Neural cell (in vitro differentiated cells): ENCODE data around the gene NUP98. TPM values are rescaled to one million over a fixed set of nuclear protein-coding genes. Genes with fewer than 3 reads are reported as not detected.

Experiments used
- H2AFZ ChIP-seq: fragments of 200-600, 300-800 bp; sonication (generic), shearing (Covaris generic); 2 replicates; pipeline ENCODE4 v1.6.0; 2014; ENCODE audit warnings: low read depth, mild to moderate bottlenecking, antibody characterized with exemption, low read length, moderate library complexity
- H3F3A ChIP-seq: fragments of 200-600 bp; shearing (Covaris generic); 2 replicates; pipeline ENCODE4 v1.6.1; 2016; ENCODE audit warnings: mild to moderate bottlenecking, moderate library complexity, mixed read lengths, antibody characterized with exemption, low read length; ENCODE audit not compliant: insufficient read depth, poor library complexity, severe bottlenecking
- H3K27ac ChIP-seq: fragments of 200-600, 300-800 bp; sonication (generic), shearing (Covaris generic); 2 replicates; pipeline ENCODE4 v1.5.1; 2014; ENCODE audit warnings: mild to moderate bottlenecking, low read length, moderate library complexity
- H3K27me3 ChIP-seq: fragments of 300-800, 200-600 bp; sonication (generic), shearing (Covaris generic); 2 replicates; pipeline ENCODE4 v1.6.0; 2014; ENCODE audit warnings: mild to moderate bottlenecking, low read depth, low read length, moderate library complexity; ENCODE audit not compliant: insufficient read depth
- H3K36me3 ChIP-seq: fragments of 300-800, 200-600 bp; sonication (generic), shearing (Covaris generic); 2 replicates; pipeline ENCODE4 v1.5.1; 2014; ENCODE audit warnings: mild to moderate bottlenecking, antibody characterized with exemption, low read length, moderate library complexity; ENCODE audit not compliant: insufficient read depth
- H3K4me2 ChIP-seq: fragments of 300-800, 200-600 bp; sonication (generic), shearing (Covaris generic); 2 replicates; pipeline ENCODE4 v1.6.0; 2014; ENCODE audit warnings: mild to moderate bottlenecking, low read length
- H3K4me3 ChIP-seq: fragments of 300-800, 200-600 bp; sonication (generic), shearing (Covaris generic); 2 replicates; pipeline ENCODE4 v1.5.1; 2014; ENCODE audit warnings: mild to moderate bottlenecking, low read length, moderate library complexity
- H3K79me2 ChIP-seq: fragments of 200-600 bp; shearing (Covaris generic); replicated peaks from 2 replicates; pipeline ENCODE4 v1.6.0; 2014; ENCODE audit warnings: mild to moderate bottlenecking, low read length, moderate library complexity; ENCODE audit not compliant: insufficient read depth
- H3K9ac ChIP-seq: fragments of 300-800, 200-600 bp; sonication (generic), shearing (Covaris generic); 2 replicates; pipeline ENCODE4 v1.6.1; 2016; ENCODE audit warnings: mild to moderate bottlenecking, low read length, mixed read lengths
- H3K9me2 ChIP-seq: fragments of 200-600 bp; shearing (Covaris generic); 2 replicates; pipeline ENCODE4 v1.6.1; 2016; ENCODE audit warnings: mild to moderate bottlenecking, low read length, mixed read lengths; ENCODE audit not compliant: insufficient read depth
- H3K9me3 ChIP-seq: fragments of 200-600, 300-800 bp; sonication (generic), shearing (Covaris generic); 2 replicates; pipeline ENCODE4 v1.6.1; 2016; ENCODE audit warnings: mild to moderate bottlenecking, mixed run types, low read length, moderate library complexity, mixed read lengths
- H4K20me1 ChIP-seq: fragments of 200-600 bp; shearing (Covaris generic); 2 replicates; pipeline ENCODE4 v1.6.1; 2016; ENCODE audit warnings: mild to moderate bottlenecking, mixed run types; ENCODE audit not compliant: insufficient read depth
- CTCF ChIP-seq: fragments of 450-650 bp; IDR thresholded peaks from 2 replicates; pipeline ENCODE4 v1.5.1; 2014; ENCODE audit warnings: antibody characterized with exemption, mild to moderate bottlenecking, moderate library complexity; ENCODE audit not compliant: poor library complexity, severe bottlenecking
- EP300 ChIP-seq: fragments of 450-650 bp; conservative IDR thresholded peaks from 2 replicates; pipeline ENCODE4 v1.6.1; 2014; ENCODE audit warnings: antibody characterized with exemption, mild to moderate bottlenecking, moderate library complexity; ENCODE audit not compliant: poor library complexity, severe bottlenecking
- EZH2 ChIP-seq: fragments of 200-600, 300-800 bp; shearing (Covaris generic), sonication (generic); IDR thresholded peaks from 2 replicates; pipeline ENCODE4 v1.6.1; 2014; ENCODE audit warnings: antibody characterized with exemption, low read length, borderline replicate concordance, mild to moderate bottlenecking; ENCODE audit not compliant: insufficient read depth, poor library complexity, severe bottlenecking
- MXI1 ChIP-seq: fragments of 450-650 bp; conservative IDR thresholded peaks from 2 replicates; pipeline ENCODE4 v1.6.1; 2014; ENCODE audit warnings: antibody characterized with exemption, mild to moderate bottlenecking; ENCODE audit not compliant: poor library complexity, severe bottlenecking
- POLR2AphosphoS5 ChIP-seq: IDR thresholded peaks from 2 replicates; pipeline ENCODE4 v1.6.1; 2012
- RAD21 ChIP-seq: fragments of 450-650 bp; conservative IDR thresholded peaks from 2 replicates; pipeline ENCODE4 v1.6.1; 2014; ENCODE audit warnings: antibody characterized with exemption, mild to moderate bottlenecking, moderate library complexity
- SMC3 ChIP-seq: fragments of 450-650 bp; conservative IDR thresholded peaks from 2 replicates; pipeline ENCODE4 v1.6.1; 2014; ENCODE audit warnings: antibody characterized with exemption, mild to moderate bottlenecking, moderate library complexity; ENCODE audit not compliant: poor library complexity
- TAF1 ChIP-seq: IDR thresholded peaks from 2 replicates; pipeline ENCODE4 v1.6.1; 2012; ENCODE audit warnings: low read depth
- polyA plus RNA-seq: library from polyadenylated mRNA; depleted of rRNA; stranded (reverse); fragments of >200 nt; gene quantifications from 2 replicates; pipeline ENCODE4 v1.2.3, GENCODE V29; 2014
- TF ChIP-seq, protein P1 (sequence below): IDR thresholded peaks from 2 replicates; pipeline ENCODE4 v1.6.1; 2012; ENCODE audit warnings: borderline replicate concordance

Gene NUP98
- polyA plus RNA-seq, 1 donor from 2014 or later, result 28.9 TPM

DNA sequence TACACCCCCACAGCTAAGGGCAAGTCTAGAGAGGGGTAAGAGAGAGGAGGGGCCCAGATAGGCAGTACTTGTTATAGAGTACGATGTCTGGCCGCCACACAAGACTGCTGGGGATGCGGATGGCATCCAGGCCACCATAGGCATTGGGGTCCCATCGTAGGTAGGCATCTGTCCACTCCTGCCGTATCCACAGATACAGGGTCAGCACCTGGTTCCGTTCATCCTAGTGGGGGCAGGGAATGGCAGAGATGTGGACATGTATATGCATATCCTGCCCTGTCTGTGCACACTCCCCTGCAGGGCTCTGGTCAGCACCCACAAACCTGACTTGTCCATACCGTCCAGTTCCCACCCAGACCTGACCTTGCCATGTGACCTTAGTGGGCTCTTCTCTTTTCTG lies 128.2 kb downstream of the NUP98 start:
- no peak for TF ChIP-seq EZH2
- TF ChIP-seq, protein P1, sequence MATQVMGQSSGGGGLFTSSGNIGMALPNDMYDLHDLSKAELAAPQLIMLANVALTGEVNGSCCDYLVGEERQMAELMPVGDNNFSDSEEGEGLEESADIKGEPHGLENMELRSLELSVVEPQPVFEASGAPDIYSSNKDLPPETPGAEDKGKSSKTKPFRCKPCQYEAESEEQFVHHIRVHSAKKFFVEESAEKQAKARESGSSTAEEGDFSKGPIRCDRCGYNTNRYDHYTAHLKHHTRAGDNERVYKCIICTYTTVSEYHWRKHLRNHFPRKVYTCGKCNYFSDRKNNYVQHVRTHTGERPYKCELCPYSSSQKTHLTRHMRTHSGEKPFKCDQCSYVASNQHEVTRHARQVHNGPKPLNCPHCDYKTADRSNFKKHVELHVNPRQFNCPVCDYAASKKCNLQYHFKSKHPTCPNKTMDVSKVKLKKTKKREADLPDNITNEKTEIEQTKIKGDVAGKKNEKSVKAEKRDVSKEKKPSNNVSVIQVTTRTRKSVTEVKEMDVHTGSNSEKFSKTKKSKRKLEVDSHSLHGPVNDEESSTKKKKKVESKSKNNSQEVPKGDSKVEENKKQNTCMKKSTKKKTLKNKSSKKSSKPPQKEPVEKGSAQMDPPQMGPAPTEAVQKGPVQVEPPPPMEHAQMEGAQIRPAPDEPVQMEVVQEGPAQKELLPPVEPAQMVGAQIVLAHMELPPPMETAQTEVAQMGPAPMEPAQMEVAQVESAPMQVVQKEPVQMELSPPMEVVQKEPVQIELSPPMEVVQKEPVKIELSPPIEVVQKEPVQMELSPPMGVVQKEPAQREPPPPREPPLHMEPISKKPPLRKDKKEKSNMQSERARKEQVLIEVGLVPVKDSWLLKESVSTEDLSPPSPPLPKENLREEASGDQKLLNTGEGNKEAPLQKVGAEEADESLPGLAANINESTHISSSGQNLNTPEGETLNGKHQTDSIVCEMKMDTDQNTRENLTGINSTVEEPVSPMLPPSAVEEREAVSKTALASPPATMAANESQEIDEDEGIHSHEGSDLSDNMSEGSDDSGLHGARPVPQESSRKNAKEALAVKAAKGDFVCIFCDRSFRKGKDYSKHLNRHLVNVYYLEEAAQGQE, result no peak
- TF ChIP-seq EP300, result no peak
- no peak for TF ChIP-seq RAD21
- no peak for TF ChIP-seq SMC3
- no peak for TF ChIP-seq POLR2AphosphoS5
- TF ChIP-seq TAF1, result no peak
- TF ChIP-seq MXI1, result no peak
- no peak for TF ChIP-seq CTCF
- Histone ChIP-seq H3K9me3 (no peaks in the 10 kb centered on the region), H3K79me2 (no peaks in the 10 kb centered on the region), H4K20me1 (no peaks in the 10 kb centered on the region), H3K27ac (no peak overlapping the region), H3K27me3 (no peaks in the 10 kb centered on the region), H3K9ac (no peak overlapping the region), H2AFZ (no peak overlapping the region), H3K36me3 (peaks cover 7% of the 10 kb centered on the region), H3K4me2 (no peak overlapping the region), H3K9me2 (no peaks in the 10 kb centered on the region), H3F3A (no peaks in the 10 kb centered on the region), H3K4me3 (no peak overlapping the region)

DNA sequence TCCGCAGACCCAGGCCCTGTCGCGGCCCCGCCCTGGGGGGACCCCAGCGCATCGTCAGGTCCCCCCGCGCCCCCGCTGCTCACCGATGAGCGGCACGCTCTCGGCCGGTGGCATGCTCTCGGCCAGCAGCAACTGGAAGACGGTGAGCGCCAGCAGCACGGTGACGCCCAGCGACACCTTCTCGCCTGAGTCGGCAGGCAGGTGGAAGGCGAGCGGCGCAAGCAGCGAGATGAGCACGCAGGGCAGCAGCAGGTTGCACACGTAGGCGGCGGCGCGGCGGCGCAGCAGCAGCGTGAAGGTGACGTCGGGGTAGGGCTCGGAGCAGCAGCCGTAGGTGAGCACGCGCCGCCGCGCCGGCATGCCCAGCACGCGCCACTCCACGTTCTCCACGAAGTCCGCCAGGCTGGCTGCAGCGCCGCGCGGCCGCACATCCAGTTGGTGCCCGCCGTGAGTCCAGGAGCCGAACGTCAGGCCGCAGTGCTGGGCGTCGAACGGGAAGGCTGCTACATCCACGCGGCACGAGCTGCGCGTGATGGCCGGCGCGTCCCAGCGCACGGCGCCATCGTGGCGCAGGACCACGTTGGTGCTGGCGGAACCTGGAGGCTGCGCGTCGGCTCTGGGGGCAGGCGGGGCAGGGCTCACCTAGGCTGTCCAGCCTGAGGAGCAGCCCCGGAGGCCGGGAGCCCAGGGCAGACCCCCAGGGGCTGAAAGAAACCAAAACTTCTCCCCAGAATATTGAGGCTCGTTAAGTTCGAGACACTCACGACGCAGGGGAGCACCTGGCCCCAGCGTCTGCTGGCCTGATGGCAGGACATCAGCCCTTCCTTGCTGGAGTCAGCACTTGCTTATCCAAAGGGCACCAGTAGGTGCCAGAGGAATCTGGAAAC lies 130.0 kb downstream of the NUP98 start:
- Histone ChIP-seq H3K4me3 (no peak overlapping the region), H3K4me2 (no peak overlapping the region), H3K79me2 (no peaks in the 10 kb centered on the region), H3K9me2 (no peaks in the 10 kb centered on the region), H3K27me3 (no peaks in the 10 kb centered on the region), H3K36me3 (peaks cover 7% of the 10 kb centered on the region), H3K27ac (no peak overlapping the region), H3F3A (no peaks in the 10 kb centered on the region), H2AFZ (no peak overlapping the region), H4K20me1 (no peaks in the 10 kb centered on the region), H3K9ac (no peak overlapping the region), H3K9me3 (no peaks in the 10 kb centered on the region)
- no peak for TF ChIP-seq TAF1
- TF ChIP-seq RAD21, result no peak
- no peak for TF ChIP-seq CTCF
- TF ChIP-seq, protein P1, result no peak
- TF ChIP-seq EZH2, result no peak
- no peak for TF ChIP-seq SMC3
- TF ChIP-seq EP300, result no peak
- TF ChIP-seq POLR2AphosphoS5, result no peak
- TF ChIP-seq MXI1, result no peak
